Measurements from ENCODE around the gene RAB11FIP3.

RAB11FIP3 gene

DNA sequence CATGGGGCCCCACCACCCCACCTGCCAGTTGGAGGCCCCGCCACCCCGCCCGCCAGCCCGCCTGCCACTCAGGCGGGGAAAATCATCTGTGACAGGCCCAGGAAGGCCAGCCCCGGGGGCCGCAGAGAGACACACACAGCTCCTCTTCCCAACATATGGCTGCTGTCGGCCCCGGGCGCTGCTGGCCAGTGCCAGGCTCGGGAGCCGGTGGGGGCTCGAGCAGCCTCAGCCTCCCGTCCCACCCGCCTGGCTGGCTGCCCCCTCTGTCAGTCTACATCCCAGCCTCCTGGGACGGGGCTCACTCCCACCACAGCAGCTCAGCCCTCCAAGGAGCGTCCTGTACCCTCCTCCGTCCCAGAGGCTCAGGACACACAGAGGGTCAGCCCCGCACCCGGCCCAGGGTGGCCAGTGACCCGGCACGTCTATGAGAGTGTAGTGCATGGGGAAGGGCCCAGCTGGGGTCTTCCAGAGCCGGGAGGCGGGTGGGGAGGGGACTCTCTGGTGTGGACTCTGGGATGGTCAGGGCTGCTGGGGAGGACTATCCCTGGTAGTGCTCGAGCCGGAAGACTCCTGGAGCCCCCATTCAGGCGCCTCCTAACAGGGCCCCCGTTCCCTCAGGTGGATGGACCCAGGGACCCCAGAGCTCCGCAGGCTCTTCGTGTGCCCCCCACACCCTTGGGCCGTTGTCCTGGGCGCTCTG, 131.2 kb downstream of the RAB11FIP3 start:
- no peak for DNase-seq

DNA sequence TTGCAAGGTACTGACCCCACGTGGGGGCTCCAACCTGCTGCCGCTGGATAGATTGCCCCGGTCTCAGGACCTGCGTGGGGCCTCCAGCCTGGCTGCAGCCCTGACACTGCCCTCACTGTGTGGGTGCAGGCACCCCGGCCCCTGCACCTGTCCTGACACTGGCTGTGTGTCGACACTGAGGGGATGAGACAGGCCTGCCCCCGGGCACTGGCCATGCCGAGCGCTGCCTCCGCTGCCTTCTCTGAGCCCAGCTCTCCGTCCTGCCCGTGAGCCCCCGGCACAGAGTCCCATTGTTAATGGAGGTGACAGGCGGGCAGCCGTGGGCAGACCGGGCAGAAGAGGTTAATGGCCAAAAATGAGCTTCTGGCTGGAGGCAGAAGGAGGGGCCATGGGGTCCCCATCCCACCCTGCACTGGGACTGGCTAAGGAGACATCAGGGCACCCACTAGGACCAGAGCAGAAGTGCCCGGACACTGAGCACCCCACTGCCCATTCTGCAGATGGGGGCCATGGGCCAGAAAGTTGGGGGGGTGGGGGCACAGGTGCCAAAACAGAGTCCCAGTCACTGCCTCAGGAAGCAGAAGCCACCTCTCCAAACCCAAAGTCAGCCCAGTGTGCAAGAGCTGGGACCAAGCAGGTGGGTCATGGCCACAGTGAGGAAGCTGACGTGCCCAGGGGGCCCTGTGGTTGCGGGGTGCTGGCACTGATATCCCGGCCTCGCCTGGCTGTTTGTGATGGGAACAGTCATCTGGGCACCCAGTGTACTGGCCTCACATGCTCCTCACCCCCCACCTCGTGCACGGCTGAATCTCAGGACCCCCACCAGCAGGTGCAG, 132.2 kb downstream of the RAB11FIP3 start:
- DNase-seq: no peak

DNA sequence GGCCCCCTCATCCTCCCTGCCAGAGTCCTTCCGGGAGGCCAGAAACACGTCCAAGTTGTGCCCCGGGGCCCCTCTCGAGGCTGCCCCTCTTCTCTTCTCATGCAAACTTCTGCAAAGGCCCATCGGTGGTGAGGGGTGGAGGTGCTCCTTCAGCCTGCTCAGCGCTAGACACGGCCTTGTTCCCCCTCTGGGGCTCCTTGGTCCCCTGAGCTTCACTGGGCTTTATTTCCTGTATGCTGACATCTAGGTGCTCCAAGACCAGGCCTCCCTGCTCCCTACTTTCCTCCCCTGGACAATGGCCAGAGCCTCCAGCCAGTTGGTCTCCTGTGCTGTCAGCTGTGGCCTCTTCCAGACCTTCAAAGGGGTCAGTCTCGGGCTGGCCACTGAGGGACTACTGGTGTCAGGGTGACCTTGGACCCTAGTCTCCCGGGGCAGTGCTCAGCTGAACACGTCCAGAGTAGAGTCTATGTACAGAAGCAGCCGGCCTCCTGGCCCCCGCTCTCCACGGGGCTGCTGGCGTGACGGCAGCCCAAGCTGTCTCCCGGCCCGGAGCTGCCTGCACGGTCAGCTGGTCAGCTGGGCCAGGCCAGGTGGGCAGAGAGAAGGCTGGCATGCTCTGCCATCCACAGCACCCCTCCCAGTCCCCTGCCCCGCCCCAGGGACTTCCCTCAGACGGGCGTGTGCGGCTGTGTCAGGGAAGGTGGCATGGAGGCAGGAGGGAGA, 133.0 kb downstream of the RAB11FIP3 start:
- DNase-seq: no peak

DNA sequence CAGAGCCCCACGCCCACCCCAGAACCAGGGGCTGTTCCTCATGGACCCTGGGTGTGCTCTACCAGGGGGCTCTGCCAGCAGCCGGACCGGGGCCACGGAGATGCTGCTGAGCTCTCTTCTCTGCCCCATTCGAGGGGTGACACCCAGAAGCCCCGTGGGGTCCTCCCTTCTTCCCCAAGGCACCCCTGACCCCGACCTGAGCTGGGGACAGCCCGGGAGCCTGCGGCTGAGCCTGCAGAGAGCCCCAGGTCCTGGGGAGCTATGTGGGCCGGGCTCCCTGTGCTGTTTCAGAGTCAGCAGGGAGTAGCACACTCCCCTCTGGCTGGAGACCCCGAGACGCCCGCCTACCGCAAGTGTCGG, 133.6 kb downstream of the RAB11FIP3 start:
- DNase-seq: no peak

DNA sequence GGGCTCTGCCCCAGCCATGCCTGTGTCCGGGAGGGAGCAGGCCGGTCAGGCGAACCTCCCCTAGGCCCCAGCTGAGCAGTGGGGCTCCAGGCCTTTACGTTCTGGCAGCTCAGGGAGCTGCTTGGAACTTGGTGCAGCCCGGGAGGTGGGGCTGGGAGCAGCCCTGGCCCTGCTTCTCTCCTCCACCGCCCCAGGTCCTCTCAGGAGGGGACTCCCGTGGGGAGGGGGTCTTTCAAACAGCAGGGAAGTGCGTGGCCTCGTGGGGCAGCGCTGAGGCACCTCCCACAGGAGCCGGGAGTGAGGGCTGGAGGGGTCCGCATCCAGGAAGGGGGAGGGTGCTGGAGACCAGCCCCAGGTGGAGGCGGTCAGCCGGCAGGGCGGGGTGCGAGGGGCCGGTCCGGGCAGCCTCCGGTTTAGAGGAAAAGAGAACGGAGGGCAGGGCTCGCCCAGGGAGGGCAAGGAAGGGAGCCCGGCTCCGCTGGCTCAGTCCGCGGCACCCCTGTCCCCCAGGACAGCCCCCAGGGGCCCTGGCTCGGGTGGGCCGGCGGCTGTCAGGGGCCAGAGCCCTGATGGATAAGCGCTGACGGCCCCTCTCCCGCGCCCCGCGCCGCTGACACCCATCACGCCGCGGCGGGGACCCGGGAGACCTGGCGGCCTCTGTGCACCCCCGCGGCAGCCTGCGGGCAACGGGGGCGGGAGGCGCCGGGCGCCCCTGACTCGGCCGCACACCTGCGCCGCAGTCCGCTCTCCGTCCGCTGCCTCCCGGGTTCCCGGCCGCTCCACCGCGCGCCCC, 134.2 kb downstream of the RAB11FIP3 start:
- DNase-seq: no peak

DNA sequence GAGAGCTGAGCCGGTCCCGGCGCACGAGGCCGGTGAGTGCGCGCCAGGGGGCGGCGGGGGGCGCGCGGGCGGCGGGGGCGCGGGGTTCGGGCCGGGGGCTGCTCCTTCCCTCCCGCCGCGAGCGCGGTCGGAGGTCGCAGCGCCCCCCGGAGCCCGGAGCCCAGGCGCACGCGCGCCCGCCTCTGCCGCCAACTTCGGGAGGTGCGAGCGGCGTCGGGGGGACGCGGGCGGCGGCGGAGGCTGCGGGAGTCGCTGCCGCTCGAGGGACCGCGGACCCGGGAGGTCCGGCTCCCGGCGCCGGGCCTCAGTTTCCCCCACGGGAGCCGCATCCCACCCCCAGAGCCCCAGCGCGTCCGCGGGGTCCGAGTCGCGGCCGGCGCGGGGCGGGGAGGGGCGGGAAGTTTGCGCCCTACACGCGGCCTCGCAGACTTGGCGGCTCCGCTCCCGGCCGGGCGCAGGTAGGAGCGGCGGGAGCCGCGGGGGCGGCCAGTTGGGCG, 134.8 kb downstream of the RAB11FIP3 start, which contains the start of gene PRR35:
Gene PRR35 (plus strand): TSS at position 191 of the 497 bp plus-strand sequence. CDS start 2,901 bp downstream, outside the sequence.
- DNase-seq: no peak

DNA sequence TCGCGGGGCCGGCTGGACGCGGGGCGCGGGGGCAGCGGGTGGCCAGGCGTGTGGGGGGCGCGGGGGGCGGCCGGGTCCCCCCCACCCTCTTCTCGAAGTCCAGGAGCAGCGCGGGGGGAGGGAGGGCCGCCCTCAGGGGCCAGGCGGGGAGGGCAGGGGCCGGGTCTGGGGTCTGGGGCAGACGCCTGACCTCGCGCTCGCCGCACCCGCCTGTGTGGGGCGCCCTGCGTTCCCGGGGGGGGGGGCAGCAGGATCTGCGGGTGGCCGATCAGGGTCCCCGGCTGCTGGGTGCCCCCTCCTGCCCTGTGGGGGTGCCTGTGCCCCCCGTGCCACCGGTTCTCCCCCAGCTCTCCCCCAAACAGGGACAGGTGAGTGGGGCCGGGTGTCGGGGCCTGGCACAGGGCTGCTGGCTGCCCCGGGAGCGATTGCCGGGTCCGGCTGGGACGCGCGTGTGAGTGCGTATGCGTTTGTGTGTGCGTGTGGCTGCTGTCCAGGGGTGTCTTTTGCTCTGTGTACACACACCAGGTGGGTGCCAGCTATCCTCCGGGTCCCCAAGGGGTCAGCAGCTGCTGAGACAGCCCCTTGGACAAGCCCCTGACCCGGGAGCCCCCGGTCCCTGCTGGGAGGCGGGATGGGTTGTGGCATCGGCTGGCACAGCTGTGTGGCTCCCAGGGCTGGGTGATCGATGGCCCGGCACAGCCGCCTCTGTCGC, 135.4 kb downstream of the RAB11FIP3 start:
- no peak for DNase-seq

DNA sequence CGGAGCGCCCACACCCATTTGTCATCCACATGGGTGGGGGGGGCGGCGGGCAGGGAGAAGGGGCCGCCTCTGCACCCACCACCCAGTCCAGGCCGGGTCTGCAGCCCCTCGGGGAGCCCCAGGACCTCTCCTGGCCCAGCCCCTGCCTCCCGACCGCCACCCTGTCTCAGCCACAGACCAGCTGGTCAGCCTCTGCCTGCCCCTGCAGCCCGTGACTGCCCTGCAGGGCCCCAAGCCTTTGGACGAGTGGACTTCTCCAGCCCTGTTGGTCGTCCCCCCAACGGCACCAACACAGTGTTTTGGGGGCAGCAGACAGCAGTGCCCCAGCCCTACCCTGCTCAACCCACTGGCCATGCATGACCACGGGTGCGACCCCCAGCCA, 136.0 kb downstream of the RAB11FIP3 start:
- DNase-seq: no peak

DNA sequence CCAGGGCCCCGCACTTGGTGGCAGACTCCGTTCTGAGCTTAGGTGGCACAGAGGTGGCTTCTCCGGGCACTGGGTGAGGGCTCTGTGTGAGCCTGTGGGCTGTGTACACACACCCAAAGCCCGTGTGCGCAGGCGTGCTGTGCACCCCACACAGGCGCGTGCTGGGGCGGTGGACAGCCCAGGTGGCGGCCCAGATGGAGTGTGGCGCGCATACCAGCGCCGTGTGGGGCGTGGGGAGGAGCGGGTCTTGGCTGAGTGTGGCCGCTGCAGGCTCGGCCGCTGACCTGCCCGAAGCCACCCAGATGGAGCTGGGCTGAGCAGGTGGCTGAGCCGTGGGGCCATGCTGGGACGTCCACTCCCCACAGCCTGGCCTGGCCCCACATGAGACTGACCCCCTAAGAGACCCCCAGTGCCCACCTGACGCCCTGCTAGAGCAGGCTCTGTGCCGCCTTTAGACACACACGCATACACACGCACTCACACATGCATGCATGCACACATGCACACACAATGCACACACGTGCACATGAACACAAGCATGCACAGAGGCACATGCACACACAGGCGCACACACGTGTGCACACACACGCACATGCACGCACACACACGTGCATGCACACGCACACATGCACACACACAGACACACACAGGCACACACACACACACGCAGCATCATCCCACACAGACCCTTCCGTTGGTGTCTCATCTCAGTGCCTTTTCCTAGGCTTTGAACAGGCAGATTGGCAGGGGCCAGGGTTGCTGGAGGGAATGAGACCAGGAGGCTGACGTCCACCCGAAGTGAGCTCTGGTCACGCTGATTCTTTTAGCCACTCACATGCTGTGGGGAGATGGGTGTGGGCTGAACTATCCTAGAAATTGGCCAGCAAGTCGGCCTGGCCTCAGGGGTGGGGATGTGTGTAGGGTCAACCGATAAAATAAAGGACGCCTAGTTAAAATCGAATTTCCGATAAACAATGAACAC, 136.8 kb downstream of the RAB11FIP3 start:
- no peak for DNase-seq

DNA sequence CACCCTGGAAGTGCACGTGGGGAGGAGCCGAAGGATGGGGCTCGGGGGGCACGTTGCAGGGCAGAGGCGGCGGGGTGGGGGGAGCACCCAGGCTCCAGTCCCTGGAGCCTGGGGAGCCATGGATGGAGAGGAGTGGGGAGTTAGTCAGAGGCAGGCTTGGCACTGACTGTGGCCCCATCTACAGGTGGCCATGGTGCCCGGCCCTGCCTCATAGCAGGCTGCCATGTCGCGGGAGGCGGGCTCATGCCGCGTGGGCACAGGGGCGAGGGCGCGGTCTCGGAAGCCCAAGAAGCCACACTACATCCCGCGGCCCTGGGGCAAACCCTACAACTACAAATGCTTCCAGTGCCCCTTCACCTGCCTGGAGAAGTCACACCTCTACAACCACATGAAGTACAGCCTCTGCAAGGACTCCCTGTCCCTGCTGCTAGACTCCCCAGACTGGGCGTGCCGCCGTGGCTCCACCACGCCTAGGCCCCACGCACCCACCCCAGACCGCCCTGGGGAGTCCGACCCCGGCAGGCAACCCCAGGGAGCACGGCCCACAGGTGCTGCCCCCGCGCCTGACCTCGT, 137.7 kb downstream of the RAB11FIP3 start:
- DNase-seq: no peak

DNA sequence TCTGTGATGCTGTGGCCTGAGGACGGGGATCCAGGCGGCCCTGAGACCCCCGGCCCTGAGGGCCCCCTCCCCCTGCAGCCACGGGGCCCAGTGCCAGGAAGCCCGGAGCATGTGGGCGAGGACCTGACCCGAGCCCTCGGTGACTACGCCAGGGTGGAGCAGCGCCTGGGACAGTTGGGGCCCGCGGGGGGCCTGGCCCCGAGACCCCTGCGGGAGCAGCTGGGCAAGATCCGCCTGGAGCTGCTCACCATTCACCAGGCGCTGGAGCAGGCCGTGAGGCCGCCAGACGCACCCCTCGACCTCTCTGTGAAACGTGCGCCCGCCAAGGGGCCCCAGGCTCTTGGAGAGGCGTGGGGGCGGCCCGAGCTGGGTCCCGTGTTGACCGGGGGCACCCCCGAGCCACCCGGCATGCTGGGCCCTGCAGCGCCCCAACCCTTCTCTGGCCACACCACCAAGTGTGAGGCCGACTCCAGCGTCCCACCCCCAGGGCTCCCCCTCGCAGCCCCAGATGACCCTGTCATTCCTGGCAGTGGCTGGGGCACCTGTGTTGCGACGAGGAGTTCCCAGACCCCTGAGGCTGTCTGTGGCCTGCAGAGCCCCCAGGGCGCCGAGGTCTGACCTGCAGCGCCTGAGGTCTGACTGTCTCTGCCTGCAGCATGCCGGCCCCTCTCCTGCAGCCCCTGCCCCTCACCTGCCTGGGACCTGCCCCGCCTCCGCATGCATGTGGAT, 139.4 kb downstream of the RAB11FIP3 start:
- no peak for DNase-seq

DNA sequence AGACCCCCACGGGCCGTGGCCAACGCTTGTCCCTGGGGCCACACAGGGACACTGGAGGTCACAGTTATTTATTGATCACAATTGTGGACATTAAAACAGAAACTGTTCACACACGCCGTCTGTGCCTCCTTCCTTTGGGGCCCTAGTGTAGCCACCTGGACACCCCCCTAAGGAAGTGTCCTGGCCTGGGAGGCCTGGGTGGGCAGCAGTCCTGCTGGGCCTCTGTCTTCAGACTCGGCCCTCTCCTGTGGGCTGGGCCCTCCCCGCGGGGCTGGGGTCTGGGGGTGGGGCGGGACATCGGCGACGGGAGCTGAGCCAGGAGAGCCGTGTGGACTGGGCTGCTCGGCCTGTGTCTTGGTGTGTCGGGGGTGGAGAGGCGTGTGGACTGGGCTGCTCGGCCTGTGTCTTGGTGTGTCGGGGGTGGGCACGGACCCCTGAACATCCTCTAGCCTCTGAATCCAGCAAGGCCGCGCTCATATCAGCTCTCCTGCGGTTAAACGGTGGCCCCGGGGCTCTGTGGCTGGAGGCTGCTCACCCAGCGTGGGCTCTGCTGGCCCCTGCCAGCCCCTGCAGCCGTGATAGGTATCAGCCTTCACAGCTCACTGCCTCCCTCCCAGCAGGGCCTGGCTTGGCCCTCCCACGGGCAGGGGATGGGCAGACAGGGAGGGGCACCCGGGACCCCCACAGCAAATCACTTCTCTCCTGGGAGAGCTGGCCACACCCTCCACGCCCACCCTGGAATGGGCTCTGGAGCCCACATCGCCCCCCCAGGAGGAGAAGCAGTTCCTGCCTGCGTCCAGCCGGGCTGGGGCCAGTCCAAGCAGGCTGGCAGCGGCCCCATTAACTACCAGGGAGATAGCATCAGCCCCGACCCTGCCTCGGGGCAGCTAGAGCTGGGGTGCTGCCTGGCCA, 140.2 kb downstream of the RAB11FIP3 start:
- DNase-seq: no peak

DNA sequence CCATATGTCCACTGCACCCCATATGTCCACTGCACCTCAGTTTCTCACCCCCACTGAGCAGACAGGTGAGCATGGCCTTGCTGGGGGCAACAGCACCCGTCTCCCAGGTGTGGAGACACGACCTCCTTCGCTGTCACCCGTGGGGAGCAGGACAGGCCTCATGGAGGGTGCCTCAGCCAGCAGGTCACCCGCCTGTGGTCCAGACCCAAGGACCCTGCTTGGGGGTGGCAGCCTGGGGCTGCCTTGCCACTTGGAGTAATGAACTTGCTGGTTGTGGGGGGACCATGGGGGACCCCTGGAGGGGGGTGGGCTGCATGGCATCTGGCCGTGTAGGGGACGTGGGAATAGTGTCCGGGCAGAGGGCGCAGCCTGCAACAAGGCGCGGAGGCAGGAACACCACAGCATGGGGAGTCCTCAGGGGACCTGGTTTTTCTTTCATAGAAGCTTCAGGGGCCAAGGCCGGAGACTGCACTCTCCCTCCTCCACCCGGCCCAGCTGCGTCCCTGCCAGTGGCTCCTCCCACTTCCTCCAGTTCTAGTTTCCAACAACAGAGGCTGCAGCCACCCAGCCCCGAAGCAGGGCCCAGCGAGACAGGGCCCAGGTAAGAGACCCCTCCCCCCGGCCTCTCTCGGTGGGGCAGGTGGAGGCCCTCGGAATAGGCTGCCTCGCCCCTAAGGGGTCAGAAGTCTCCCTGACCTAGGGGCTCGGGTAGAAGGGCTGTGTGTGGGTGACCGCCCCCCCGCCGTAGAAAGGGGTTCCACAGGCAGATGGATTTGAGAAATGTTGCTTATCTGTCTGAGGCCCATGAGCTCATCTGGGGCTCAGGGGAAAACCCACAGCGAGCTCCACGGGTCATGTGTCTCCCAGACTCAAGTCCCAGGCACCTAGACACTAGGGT, 141.3 kb downstream of the RAB11FIP3 start, which contains the start of gene NHLRC4:
Gene NHLRC4 (plus strand): TSS at position 531 of the 898 bp plus-strand sequence. CDS start 1,043 bp downstream, outside the sequence.
- peak; percentile 42 to 63 for DNase-seq

DNA sequence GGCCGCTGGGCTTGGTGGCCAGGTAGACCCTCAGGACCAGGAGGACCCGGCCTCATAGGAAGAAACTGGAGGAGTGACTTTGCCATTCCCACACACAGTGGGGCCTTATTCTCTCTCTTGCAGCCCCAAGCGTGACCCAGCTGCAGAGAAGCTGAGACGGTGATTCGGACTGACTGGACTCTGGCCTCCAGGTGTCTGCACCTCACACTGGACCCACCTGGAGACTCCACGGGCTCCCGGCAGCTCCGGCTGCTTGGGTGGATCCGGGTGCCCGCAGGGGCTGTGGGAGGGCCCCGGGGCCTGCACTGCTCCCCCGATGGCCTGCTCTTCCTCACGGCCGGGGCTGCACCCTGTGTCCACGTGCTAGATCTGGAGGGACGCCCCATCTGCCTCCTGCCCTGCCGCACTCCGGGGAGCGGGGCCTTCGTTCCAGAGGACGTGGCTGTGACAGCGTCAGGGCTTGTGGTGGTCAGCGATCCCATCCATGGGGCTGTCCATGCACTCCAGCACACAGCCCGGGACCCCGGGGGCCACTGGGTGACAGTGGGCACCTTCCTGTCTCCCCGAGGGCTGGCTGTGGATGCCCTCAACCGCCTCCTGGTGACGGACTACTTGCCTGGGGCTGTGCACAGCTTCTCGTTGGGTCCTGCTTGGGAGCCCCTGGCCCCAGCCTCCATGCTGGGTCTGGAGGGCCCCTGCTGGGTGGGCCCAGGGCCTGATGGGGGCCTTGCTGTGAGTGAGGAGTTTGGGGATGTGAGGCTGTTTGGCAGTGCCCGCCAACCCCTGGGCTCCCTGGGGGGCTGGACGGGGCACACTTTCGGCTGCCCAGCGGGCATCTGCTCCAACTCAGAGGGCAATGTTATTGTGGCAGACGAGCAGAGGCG, 142.2 kb downstream of the RAB11FIP3 start:
- no peak for DNase-seq

DNA sequence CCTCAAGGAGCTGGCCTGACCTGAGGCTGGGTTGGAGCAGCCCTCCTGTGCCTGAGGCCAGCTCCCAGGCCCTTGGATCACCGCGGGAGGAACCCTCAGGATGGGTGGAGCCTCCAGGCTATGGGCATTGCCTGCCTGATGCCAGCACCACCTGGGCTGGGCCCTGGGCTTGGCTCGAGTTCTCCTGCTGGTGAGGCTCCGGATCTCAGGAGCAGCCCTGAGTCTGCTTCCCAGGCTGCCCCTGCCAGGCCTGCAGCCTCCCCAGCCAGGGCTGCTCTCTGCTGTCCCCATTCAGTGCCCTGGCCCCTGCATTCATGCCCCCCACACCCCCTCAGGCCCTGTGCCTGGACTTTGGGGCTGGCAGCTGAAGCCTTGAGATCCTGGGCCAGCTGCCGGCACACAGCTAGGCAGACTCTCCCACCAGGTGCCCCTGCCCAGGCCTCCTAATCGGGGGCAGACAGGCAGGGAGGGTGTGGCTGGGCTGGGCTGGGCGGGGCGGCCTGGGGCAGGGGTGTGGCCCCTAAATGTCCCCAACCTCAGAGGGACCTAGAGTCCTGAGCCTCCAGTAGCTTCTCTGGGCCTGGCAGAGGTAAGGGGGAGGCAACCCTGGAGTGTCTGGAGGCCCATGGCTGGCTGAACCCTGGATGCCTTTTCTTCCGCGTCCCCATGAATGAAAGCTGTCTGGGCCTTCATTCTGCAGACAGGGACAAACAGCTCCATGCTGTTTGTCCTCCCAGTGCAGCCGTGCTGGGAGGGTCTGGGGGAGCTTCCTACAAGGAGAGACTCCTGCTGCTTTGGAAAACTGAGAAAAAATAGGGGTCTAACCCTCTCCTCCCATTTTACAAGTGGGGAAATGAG, 143.2 kb downstream of the RAB11FIP3 start:
- no peak for DNase-seq
